Cardiac septum (tissue), 1 donor: Measurements from ENCODE around the gene HJURP. TPM values are rescaled to one million over a fixed set of nuclear protein-coding genes. Genes with fewer than 3 reads are reported as not detected.

Experiments used
- DNase-seq: peaks from one replicate; pipeline ENCODE4 v3.0.0-alpha.2; 2020; ENCODE audit warnings: low spot score
- intact Hi-C: fragments of 100-400 bp; cut with DNase I; formaldehyde crosslinking; loops from one replicate; pipeline ENCODE4 v1.14.0; 2022
- total RNA-seq: library from RNA; stranded (reverse); fragmentation: NEBNext Ultra II Directional; extraction: Animal tissue kit (Norgen Biotek cat#: 25700); gene quantifications from one replicate; pipeline ENCODE4 v1.2.1, GENCODE V29; 2021
- donor health status: DM: no; HTN: no; CAD: no.

HJURP gene
- total RNA-seq, 1 donor from 2014 or later = not detected

DNA sequence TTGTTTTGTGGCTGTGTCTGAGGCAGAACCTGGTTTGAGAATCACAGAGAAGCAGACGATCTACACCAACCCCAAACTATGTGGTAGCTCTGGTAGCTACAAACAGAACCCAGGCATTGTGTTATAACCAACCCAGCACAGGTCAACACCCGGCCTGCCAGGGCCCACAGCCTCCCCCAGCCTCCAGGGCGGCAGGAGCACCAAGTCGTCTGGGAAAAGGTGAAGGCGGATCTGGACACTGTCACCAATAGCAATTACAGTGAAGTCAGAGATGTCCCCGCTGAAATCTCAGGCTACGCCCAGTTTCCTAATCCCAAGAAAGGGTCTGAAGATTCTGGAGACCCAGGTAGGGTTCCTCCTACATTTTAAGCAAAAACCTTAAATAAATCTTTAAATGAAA, 3.6 kb downstream of the HJURP start:
- intact Hi-C loops = no loop called here
- DNase-seq = no peak

DNA sequence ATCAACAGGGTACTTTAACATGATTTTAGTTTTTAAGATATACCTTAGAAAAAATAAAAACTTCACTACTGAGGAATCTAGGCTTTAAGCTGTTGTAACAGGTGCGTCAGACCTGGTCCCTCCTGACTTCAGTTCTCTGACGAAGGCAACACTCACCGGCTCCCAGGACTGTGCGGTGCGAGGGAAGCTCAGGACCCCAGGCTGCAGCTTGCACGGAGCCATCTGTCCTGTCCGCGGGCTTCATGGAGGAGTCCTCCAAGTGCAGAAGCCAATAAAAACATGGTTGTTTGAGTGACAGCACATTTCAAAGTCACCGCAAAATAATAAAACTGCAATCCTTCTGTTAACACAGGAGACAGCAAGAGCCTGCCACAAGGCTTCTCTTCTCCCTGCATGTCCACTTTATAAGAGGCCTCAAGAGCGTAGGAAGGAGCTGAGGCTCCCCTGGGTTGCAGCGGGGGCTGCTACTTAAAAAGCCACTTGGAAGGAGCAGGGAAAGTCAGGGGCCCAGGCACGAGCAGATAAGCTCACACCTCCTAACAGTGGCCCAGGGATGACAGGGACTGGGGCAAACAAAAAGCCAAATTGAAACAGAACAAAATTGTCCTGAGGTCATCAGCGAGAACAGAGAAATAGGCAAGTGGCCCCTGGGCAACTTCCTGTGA, 4.6 kb downstream of the HJURP start:
- DNase-seq = no peak
- intact Hi-C loops = no loop called here

DNA sequence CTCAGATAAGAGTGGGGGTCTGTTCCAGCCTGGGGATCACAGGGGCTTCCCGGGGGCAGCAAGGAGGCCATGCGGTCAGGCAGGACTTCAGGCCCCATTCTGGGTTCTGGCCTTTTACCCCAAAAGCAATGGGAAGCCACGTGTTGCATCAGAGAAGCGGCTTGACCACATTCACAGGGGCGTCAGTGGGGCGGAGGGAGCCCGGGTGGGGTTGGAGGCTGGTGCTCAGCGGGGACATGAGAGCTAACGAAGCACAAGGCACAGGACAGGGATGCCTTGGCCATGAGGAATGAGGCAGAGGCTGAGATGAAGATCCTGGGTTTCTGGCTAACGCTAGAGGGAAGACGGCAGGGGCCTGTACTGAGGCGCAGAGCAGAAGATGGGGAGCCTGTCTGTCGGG, 6.1 kb downstream of the HJURP start:
- intact Hi-C loops = no loop called here
- DNase-seq = no peak

DNA sequence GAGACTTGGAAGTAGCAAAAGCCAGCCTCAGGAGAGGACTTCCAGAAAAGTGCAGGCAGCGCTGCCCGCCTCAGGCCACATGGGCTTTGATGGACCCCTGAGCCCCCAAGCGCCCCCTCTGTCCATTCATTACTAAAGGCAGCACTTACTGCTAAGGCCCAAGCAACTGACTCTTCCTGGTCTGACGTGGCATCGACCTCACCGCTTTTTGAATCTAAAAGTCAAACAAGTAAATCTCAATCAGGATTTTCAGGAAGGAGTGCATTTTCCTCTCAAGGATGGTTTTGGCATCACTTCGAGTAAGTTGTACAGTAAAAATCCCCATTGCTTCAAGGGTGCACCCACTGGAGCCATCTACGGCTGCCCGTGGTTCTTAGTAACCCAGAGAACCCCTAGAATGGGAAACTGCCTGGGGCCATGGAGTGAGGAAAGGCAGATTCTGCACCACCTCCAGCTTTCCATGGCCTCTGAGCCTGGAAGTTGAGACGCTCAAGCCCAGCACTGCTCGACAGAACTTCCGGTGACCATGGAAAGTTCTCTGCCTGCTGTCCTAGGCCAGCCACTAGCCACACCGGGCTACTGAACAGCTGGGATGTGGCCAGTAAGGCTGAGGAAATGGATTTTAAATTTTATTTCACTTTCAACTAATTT, 7.0 kb downstream of the HJURP start:
- no peak for DNase-seq
- intact Hi-C loops = no loop called here

DNA sequence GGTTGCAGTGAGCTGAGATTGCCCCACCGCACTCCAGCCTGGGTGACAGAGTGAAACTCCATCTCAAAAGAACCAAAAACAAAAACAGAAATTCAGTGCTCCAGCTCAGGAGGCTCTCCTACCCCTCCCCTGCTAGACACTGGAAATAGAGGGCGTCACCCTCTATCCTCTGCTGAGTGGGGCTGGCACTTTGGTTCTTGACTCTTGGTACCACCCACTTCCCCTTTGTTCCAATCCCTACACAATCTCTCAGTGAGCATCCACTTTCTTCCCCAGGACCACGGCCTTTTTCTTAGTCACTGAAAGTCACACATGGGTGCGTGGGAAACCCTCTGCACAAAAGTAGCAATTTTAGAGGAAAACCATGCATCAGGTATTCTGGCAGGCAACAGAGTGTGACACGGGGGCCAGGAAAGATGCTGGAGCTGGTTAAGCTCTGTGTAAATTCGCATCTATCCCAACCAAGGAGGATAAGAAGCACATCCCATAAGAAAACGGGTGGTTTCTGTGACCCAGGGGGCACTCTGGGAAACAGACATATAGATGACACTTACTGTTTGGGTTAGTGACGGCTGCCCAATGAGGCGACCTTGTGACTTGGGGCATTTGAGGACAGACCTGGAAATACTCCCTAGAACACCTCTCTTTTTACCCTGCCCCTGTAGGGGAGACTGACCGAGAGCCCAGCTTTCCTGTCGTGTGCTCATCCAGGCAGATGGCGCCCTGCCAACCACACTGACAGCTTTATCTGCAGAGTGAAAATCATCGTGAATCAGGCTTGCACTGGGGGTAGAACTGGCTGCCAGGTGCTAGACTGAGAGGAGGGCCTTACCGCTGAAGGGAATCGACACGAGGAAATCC, 7.7 kb downstream of the HJURP start:
- intact Hi-C loops = no loop called here
- no peak for DNase-seq

DNA sequence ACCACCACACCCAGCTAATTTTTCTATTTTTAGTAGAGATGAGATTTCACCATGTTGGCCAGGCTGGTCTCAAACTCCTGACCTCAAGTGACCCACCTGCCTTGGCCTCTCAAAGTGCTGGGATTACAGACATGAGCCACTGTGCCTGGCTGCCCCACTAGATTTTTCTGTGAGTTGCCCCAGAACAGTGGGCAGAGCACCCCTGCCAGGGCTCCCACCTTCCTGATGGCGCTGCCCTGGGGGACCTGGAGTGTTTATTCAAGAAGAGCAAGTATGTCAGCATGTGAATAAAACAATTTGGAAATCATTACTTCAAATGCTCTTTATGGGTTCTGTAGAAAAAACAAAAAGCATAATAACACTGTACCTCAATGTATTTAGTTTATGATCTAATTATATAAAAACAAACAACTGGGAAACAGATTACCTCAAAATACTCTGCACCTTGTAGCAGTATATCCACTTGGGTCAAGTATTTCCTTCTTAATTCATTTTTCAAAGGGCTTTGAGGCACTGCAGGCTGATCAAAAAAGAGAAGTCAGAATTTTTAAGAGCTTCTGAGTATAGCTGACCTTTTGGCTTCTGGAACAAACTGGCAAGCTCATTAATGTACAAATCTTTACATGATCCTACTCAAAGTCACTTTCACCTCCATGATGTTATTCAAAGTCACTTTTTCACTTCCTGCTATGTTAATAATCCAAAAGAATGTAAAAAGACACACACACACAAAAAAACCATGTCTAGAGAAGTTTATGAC, 8.9 kb downstream of the HJURP start:
- DNase-seq = no peak
- intact Hi-C loops = no loop called here

DNA sequence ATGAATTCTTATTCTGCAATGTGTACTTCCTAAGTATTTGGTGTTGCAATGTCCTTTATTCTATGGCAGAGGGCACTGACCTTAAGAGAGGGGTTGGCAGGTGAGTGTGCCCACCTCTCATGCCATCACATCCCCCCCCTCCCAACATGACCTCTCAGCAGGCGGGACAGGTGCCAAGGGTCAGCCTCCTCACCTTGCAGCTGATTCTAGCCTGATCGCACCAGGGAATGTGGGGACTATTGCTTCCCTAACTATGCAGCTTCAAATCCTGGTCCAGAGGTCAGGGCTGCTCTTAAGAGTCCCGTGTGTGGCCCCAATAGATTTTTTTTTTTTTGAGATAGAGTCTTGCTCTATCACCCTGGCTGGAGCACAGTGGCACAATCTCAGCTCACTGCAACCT, 9.5 kb downstream of the HJURP start:
- no peak for DNase-seq
- intact Hi-C loops = no loop called here

DNA sequence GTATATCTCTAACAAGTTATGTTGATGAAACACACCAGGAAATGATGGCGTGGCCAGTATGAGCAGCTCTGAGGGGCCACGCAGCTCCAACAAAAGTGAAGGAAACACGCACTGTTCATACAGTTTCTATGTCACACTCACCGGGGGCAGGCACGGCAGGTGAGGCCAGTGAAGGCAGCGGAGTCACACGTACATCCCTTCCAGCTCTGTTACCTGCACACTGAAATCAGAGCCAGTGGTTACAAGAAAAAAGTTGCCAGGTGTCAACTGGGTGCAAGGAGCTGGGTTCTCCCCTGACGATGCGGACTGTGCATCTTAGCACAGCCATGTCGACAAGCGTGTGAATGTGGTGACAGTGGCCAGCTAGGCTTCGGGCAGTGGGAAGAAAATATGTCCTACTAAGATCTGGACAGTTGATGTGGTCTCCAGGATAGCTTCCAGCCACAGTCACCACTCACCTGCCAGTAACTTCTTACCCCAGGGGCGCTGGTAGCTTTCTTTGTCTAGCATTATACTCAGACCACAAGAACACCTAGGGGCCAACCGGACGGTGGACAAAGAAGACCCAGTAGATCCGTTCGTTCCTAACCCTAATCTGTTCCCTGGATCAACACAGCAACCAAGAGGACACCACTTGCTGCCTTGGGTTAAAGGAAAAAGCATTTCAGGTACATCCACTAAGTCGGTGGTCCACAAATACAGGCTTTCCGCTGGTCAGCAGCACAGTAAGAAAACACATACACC, 10.1 kb downstream of the HJURP start:
- no peak for DNase-seq
- intact Hi-C loops = no loop called here

DNA sequence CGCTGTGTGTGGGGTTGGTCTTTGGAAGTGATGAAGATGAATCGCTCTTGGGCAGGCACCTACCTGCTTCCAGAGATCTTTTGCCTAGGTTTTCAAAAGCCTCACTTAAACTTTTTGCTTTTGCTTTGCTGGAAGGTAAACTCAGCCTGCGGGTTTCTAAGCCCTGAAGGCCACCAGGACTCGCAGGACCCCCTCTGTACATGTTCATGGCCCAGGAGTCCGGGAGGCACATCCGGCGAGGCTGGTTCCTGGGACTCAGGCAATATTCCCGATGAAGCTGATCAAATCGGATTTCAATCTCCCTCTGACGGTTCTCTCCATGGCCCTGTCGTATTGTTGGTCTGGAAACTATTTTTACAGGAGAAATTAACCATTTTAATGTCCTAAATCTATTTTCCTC, 13.2 kb downstream of the HJURP start:
- intact Hi-C loops = no loop called here
- no peak for DNase-seq

DNA sequence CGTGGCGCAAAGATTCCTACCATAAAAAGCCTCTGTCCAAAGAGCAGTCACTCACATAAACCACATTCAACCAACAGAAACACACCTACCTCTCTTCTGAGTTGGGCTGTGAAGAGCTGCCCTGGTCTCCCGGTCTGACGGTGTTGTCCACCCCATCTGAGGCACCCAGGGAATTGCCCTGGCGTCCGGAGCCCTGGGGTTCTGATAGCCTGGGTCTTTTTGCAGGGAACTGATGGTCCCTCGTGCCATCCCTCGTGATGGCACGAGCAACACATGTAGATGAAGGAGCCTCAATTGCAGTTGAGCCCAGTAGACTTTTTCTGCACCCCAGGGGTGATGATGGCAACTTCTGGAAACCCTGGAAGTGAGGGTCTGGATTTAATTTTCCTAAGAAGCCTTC, 13.8 kb downstream of the HJURP start:
- no peak for DNase-seq
- intact Hi-C loops = no loop called here

DNA sequence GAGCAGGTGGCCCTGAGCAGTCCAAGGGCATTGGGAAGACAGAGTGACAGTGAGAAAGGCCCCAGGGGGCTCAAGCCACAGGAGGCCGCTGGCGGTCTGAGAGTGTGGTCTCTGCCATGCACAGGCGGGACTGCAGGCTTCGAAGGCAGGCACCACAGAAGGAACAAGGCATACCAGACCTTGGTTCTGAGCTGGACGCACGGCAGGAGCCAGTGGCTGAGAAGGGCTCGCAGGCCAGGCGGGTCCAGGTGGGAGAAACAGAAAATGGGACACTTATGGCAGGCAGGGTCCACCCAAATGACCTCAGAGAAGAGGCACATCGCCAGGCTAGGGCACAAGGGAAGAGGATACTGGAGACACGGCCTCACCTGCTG, 14.9 kb downstream of the HJURP start:
- no peak for DNase-seq
- intact Hi-C loops = no loop called here

DNA sequence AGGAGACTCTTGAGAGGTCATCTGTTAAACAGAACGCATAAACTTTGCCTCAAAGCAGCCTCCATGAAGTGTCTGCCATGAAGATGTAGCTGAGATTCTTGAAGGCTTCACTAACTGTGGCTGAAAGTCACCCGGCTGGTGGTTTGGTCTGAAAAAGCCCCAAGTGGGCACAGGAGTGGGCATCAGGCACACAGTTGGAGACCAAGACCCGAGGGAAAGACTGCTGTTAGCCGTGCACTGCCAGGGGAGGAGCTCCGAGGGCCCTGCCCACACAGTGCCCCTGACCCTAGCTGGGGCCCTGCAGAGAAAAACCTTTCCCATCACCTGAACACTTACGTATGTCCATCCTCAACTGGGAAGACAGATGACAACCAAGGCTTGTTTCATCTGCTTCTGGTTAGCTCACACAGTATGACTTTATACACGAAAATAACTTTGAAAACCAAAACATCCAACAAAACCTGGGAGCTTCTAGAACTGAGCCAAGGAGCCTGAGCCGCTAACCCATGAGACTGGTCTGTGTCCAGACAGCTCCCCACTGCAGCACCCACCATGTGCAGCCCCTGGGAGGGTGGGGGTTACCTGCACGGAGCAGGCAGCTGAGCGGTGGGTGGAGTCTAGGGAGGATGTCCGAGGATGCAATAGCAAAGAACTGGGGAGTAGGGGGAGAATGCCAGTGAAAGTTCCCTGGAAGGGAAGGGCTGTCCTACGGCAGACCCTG, 15.4 kb downstream of the HJURP start:
- DNase-seq = no peak
- intact Hi-C loops = no loop called here

DNA sequence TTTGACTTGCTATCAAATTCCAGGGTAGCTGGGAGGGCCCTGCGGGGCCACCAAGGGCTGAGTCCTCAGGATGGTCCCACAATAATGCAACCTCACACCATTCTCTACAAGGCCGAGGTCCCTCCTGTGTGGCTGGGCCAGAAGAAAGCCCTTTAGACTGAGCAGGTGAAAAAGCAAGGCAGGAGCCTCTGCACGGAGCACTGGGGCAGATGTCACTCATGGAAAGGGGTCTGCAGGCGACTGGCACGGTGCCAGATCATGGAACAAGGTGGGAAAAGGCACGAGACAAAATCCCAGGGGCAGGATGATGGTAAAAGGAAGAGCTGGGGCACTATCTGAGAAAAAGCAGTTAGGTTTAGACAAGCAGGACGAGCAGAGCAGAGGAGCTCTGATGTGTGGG, 16.1 kb downstream of the HJURP start:
- intact Hi-C loops = no loop called here

DNA sequence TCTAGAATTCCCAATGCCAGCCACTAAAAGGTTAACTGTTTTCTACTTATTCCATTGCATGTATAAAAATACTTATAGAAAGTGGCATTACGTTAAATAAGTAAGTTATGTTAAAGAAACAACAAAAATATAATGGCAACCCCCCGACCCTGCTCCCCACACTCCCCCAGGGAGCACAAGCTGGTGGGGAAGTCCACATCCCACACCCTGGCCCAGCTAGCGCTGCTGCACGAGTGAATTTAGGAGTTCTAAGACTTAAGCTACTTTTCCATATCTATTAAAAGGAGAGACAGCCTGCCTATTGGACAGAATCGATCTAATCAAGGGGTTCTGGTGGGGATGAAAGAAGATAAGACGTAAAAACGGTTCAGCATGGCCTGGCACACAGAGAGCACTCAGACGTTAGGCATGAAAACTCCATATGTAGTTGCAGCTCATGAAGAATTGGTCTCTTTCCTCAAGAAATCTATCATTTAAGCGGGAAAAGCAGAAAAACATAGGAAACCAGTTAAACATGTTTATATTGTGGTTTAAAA, 16.6 kb downstream of the HJURP start:
- intact Hi-C loops = no loop called here
- DNase-seq = no peak

More for the DNA sequence above, 16.1 kb downstream of the HJURP start:
- no peak for DNase-seq

DNA sequence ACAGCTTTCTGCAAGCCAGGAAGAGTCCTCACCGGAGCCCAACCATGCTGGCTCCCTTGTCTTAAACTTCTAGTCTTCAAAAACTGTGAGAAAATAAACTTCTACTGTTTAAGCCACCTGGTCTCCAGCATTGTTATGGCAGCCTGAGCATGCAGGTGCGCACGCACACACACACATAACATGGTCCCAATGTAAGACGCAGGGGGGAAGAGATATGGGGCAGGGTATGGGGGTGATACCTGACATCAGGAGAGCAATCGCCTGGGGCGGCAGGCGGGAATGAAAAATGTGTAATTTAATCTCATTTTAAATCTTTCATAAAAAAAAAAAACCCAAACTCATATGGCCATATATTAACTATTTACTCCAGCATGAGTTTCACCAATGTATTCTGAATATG, 18.0 kb downstream of the HJURP start:
- intact Hi-C loops = no loop called here
- no peak for DNase-seq

DNA sequence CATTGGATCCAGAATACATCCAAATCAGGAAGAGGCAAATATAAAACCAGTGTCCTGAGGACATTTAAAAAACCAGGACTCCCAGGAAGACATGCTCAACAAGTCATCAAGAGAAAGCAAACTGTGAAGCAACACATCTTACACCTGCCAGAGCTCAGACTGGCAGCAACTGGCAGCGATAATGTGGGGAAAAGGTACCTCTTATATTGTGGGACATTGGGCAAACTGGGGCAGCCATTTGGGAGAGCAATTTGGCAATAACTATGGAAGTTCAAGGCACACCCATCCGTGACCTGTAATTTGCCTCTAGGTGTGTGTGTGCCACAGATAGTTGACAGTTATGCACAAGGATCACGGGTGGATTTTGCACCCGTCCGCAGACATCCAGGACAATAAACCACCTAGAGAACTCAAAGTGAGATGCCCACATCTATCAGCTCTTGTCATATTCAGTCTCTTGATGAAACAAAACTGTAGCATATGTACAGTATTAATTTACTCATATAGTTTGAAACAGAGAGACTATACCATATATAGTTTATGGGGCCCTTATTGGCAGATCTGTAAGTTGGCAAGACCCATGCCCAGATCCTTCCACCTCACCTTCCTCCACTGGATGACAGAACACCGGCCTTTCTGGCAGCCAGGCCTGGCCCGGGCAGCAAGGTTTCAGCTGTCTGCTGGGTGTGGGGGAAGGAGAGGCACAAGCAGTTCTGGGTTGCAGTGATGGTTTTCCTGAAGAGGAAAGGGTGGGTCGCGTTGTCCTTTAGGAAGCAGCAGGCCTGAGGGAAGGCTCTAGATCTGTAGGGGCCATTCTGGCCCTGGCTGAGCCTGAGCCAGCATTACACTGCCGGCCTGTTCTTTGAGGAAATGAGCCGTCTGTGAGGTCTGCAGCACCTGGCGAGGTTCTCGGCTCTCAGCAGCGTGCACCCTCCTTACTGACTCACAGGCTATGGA, 18.8 kb downstream of the HJURP start:
- intact Hi-C loops = no loop called here

DNA sequence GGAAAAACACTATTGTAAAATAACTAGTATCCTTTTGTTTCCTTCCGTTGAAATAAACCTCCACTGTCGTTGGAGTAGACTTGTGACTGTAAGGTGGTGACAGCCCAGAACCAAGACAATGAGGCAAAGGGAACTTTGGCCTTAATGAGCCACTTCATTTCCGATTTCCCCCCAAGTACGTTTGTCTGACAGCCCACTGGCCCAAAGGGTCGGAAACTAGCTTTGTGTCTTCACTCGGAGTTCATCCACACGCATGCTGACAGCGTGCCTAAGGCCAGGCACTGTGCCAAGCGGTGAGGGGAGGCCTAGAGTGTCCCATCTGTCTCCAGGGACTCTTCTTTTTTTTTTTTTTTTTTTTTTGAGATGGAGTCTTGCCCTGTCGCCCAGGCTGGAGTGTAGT, 21.0 kb downstream of the HJURP start:
- no peak for DNase-seq
- intact Hi-C loops = no loop called here

More for the DNA sequence above, 18.8 kb downstream of the HJURP start:
- no peak for DNase-seq
